Measurements from ENCODE around the gene TUBGCP2. TPM values are rescaled to one million over a fixed set of nuclear protein-coding genes. Genes with fewer than 3 reads are reported as not detected.
"Not testable (repeated sequence)": the region's sequence is repeated elsewhere in the genome, so short reads cannot be mapped to it uniquely, and the experiment has no call there.

The TUBGCP2 gene
- total RNA-seq, 1 donor from 2014 or later = 35.8 TPM

- no peak for ATAC-seq
Measured at GRCh38 chr10:133277277-133277992, 31.2 kb downstream of the TUBGCP2 start.

GRCh38 chr10:133276435-133277201 is 32.1 kb downstream of the TUBGCP2 start, which contains the start of gene ADAM8:
ADAM8 (minus strand) TSS chr10:133276868; CDS start chr10:133276817, 51 bp downstream.
- ATAC-seq = peak; percentile 11

- no peak for ATAC-seq
Measured at GRCh38 chr10:133276100-133276434, 32.6 kb downstream of the TUBGCP2 start.

GRCh38 chr10:133275684-133276092 is 33.0 kb downstream of the TUBGCP2 start:
- ATAC-seq = no peak

- peak; percentile 43 for ATAC-seq
Measured at GRCh38 chr10:133274751-133275683, 33.7 kb downstream of the TUBGCP2 start.

- no peak for ATAC-seq
Measured at GRCh38 chr10:133273534-133274143, 35.0 kb downstream of the TUBGCP2 start.

GRCh38 chr10:133272964-133273420 is 35.7 kb downstream of the TUBGCP2 start:
- no peak for ATAC-seq

- no peak for ATAC-seq
Measured at GRCh38 chr10:133272301-133272963, 36.2 kb downstream of the TUBGCP2 start.

- no peak for ATAC-seq
Measured at GRCh38 chr10:133271521-133272300, 37.0 kb downstream of the TUBGCP2 start.

GRCh38 chr10:133270773-133271297 is 37.8 kb downstream of the TUBGCP2 start:
- no peak for ATAC-seq

- ATAC-seq = no peak
Measured at GRCh38 chr10:133270204-133270603, 38.5 kb downstream of the TUBGCP2 start.

- ATAC-seq = no peak
Measured at GRCh38 chr10:133269367-133269766, 39.3 kb downstream of the TUBGCP2 start.

- no peak for ATAC-seq
Measured at GRCh38 chr10:133268532-133268931, 40.1 kb downstream of the TUBGCP2 start.

- ATAC-seq = no peak
Measured at GRCh38 chr10:133267829-133268228, 40.8 kb downstream of the TUBGCP2 start.

GRCh38 chr10:133267293-133267692 is 41.4 kb downstream of the TUBGCP2 start:
- no peak for ATAC-seq

- ATAC-seq = no peak
Measured at GRCh38 chr10:133266056-133266795, 42.4 kb downstream of the TUBGCP2 start.

GRCh38 chr10:133265052-133265451 is 43.6 kb downstream of the TUBGCP2 start:
- not testable (repeated sequence) for ATAC-seq

- ATAC-seq = no peak
Measured at GRCh38 chr10:133264461-133264860, 44.2 kb downstream of the TUBGCP2 start.

- no peak for ATAC-seq
Measured at GRCh38 chr10:133263674-133264073, 45.0 kb downstream of the TUBGCP2 start.

- ATAC-seq = peak; percentile 46
Measured at GRCh38 chr10:133262696-133263095, 46.0 kb downstream of the TUBGCP2 start.

Data from esophagus mucosa (tissue), 1 donor.